Neural cell (in vitro differentiated cells): ENCODE measurements around the gene RLF. TPM values are rescaled to one million over a fixed set of nuclear protein-coding genes. Genes with fewer than 3 reads are reported as not detected.

Experiments used
- H2AFZ ChIP-seq: fragments of 200-600, 300-800 bp; sonication (generic), shearing (Covaris generic); 2 replicates; pipeline ENCODE4 v1.6.0; 2014; ENCODE audit warnings: low read depth, mild to moderate bottlenecking, antibody characterized with exemption, low read length, moderate library complexity
- H3F3A ChIP-seq: fragments of 200-600 bp; shearing (Covaris generic); 2 replicates; pipeline ENCODE4 v1.6.1; 2016; ENCODE audit warnings: mild to moderate bottlenecking, moderate library complexity, mixed read lengths, antibody characterized with exemption, low read length; ENCODE audit not compliant: insufficient read depth, poor library complexity, severe bottlenecking
- H3K27ac ChIP-seq: fragments of 200-600, 300-800 bp; sonication (generic), shearing (Covaris generic); 2 replicates; pipeline ENCODE4 v1.5.1; 2014; ENCODE audit warnings: mild to moderate bottlenecking, low read length, moderate library complexity
- H3K27me3 ChIP-seq: fragments of 300-800, 200-600 bp; sonication (generic), shearing (Covaris generic); 2 replicates; pipeline ENCODE4 v1.6.0; 2014; ENCODE audit warnings: mild to moderate bottlenecking, low read depth, low read length, moderate library complexity; ENCODE audit not compliant: insufficient read depth
- H3K36me3 ChIP-seq: fragments of 300-800, 200-600 bp; sonication (generic), shearing (Covaris generic); 2 replicates; pipeline ENCODE4 v1.5.1; 2014; ENCODE audit warnings: mild to moderate bottlenecking, antibody characterized with exemption, low read length, moderate library complexity; ENCODE audit not compliant: insufficient read depth
- H3K4me2 ChIP-seq: fragments of 300-800, 200-600 bp; sonication (generic), shearing (Covaris generic); 2 replicates; pipeline ENCODE4 v1.6.0; 2014; ENCODE audit warnings: mild to moderate bottlenecking, low read length
- H3K4me3 ChIP-seq: fragments of 300-800, 200-600 bp; sonication (generic), shearing (Covaris generic); 2 replicates; pipeline ENCODE4 v1.5.1; 2014; ENCODE audit warnings: mild to moderate bottlenecking, low read length, moderate library complexity
- H3K79me2 ChIP-seq: fragments of 200-600 bp; shearing (Covaris generic); replicated peaks from 2 replicates; pipeline ENCODE4 v1.6.0; 2014; ENCODE audit warnings: mild to moderate bottlenecking, low read length, moderate library complexity; ENCODE audit not compliant: insufficient read depth
- H3K9ac ChIP-seq: fragments of 300-800, 200-600 bp; sonication (generic), shearing (Covaris generic); 2 replicates; pipeline ENCODE4 v1.6.1; 2016; ENCODE audit warnings: mild to moderate bottlenecking, low read length, mixed read lengths
- H3K9me2 ChIP-seq: fragments of 200-600 bp; shearing (Covaris generic); 2 replicates; pipeline ENCODE4 v1.6.1; 2016; ENCODE audit warnings: mild to moderate bottlenecking, low read length, mixed read lengths; ENCODE audit not compliant: insufficient read depth
- H3K9me3 ChIP-seq: fragments of 200-600, 300-800 bp; sonication (generic), shearing (Covaris generic); 2 replicates; pipeline ENCODE4 v1.6.1; 2016; ENCODE audit warnings: mild to moderate bottlenecking, mixed run types, low read length, moderate library complexity, mixed read lengths
- H4K20me1 ChIP-seq: fragments of 200-600 bp; shearing (Covaris generic); 2 replicates; pipeline ENCODE4 v1.6.1; 2016; ENCODE audit warnings: mild to moderate bottlenecking, mixed run types; ENCODE audit not compliant: insufficient read depth
- CTCF ChIP-seq: fragments of 450-650 bp; IDR thresholded peaks from 2 replicates; pipeline ENCODE4 v1.5.1; 2014; ENCODE audit warnings: antibody characterized with exemption, mild to moderate bottlenecking, moderate library complexity; ENCODE audit not compliant: poor library complexity, severe bottlenecking
- EP300 ChIP-seq: fragments of 450-650 bp; conservative IDR thresholded peaks from 2 replicates; pipeline ENCODE4 v1.6.1; 2014; ENCODE audit warnings: antibody characterized with exemption, mild to moderate bottlenecking, moderate library complexity; ENCODE audit not compliant: poor library complexity, severe bottlenecking
- EZH2 ChIP-seq: fragments of 200-600, 300-800 bp; shearing (Covaris generic), sonication (generic); IDR thresholded peaks from 2 replicates; pipeline ENCODE4 v1.6.1; 2014; ENCODE audit warnings: antibody characterized with exemption, low read length, borderline replicate concordance, mild to moderate bottlenecking; ENCODE audit not compliant: insufficient read depth, poor library complexity, severe bottlenecking
- MXI1 ChIP-seq: fragments of 450-650 bp; conservative IDR thresholded peaks from 2 replicates; pipeline ENCODE4 v1.6.1; 2014; ENCODE audit warnings: antibody characterized with exemption, mild to moderate bottlenecking; ENCODE audit not compliant: poor library complexity, severe bottlenecking
- POLR2AphosphoS5 ChIP-seq: IDR thresholded peaks from 2 replicates; pipeline ENCODE4 v1.6.1; 2012
- RAD21 ChIP-seq: fragments of 450-650 bp; conservative IDR thresholded peaks from 2 replicates; pipeline ENCODE4 v1.6.1; 2014; ENCODE audit warnings: antibody characterized with exemption, mild to moderate bottlenecking, moderate library complexity
- SMC3 ChIP-seq: fragments of 450-650 bp; conservative IDR thresholded peaks from 2 replicates; pipeline ENCODE4 v1.6.1; 2014; ENCODE audit warnings: antibody characterized with exemption, mild to moderate bottlenecking, moderate library complexity; ENCODE audit not compliant: poor library complexity
- TAF1 ChIP-seq: IDR thresholded peaks from 2 replicates; pipeline ENCODE4 v1.6.1; 2012; ENCODE audit warnings: low read depth
- polyA plus RNA-seq: library from polyadenylated mRNA; depleted of rRNA; stranded (reverse); fragments of >200 nt; gene quantifications from 2 replicates; pipeline ENCODE4 v1.2.3, GENCODE V29; 2014
- TF ChIP-seq, protein P1 (sequence below): IDR thresholded peaks from 2 replicates; pipeline ENCODE4 v1.6.1; 2012; ENCODE audit warnings: borderline replicate concordance

The RLF gene
- polyA plus RNA-seq, 1 donor from 2014 or later, result 23.4 TPM

DNA sequence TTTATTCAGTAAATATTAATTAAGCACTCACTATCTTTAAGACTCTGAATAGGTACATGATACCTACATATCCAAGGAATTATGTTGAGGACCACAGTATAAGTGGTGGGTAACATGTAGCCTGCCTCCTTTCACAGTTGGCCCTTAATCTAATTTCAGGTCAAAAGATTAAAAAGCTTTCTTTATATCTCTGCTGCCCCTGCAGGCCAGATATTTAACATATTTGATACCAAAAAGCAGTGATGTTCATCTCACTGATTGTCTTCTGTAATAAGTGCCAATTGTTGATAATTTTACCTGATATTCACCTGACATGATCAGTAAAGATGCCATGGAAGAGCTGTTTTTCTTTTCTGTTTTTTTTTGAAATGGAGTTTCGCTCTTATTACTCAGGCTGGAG lies 36.5 kb downstream of the RLF start:
- Histone ChIP-seq H3F3A (no peaks in the 10 kb centered on the region), H3K27ac (no peak overlapping the region), H2AFZ (no peak overlapping the region), H3K4me3 (no peak overlapping the region), H3K4me2 (no peak overlapping the region), H3K9me3 (no peaks in the 10 kb centered on the region), H3K79me2 (no peaks in the 10 kb centered on the region), H3K27me3 (no peaks in the 10 kb centered on the region), H3K9me2 (no peaks in the 10 kb centered on the region), H3K36me3 (no peaks in the 10 kb centered on the region), H4K20me1 (no peaks in the 10 kb centered on the region), H3K9ac (no peak overlapping the region)
- TF ChIP-seq, protein P1, sequence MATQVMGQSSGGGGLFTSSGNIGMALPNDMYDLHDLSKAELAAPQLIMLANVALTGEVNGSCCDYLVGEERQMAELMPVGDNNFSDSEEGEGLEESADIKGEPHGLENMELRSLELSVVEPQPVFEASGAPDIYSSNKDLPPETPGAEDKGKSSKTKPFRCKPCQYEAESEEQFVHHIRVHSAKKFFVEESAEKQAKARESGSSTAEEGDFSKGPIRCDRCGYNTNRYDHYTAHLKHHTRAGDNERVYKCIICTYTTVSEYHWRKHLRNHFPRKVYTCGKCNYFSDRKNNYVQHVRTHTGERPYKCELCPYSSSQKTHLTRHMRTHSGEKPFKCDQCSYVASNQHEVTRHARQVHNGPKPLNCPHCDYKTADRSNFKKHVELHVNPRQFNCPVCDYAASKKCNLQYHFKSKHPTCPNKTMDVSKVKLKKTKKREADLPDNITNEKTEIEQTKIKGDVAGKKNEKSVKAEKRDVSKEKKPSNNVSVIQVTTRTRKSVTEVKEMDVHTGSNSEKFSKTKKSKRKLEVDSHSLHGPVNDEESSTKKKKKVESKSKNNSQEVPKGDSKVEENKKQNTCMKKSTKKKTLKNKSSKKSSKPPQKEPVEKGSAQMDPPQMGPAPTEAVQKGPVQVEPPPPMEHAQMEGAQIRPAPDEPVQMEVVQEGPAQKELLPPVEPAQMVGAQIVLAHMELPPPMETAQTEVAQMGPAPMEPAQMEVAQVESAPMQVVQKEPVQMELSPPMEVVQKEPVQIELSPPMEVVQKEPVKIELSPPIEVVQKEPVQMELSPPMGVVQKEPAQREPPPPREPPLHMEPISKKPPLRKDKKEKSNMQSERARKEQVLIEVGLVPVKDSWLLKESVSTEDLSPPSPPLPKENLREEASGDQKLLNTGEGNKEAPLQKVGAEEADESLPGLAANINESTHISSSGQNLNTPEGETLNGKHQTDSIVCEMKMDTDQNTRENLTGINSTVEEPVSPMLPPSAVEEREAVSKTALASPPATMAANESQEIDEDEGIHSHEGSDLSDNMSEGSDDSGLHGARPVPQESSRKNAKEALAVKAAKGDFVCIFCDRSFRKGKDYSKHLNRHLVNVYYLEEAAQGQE, result no peak
- TF ChIP-seq RAD21 (no peak), TAF1 (no peak), POLR2AphosphoS5 (no peak), EZH2 (no peak), SMC3 (no peak), MXI1 (no peak), EP300 (no peak), CTCF (no peak)

DNA sequence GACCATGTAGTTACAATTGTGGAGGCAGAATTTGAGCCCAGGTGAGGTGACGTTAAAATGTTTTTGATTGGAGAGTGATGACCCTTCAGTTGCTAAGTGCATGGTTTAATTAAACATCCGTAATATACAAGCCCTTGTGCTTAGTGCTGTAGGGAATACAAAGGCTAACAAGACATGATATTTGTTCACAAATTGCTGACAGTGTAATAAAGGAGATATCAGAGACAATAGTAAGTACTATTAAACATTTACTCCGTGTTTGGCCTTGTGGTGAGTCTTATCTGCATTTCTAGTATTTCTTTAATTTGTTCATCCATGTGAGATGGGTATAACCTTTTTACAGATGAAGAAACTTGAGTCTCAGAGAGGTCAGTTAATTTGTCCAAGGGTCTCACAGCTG lies 37.9 kb downstream of the RLF start:
- Histone ChIP-seq H3K27ac (no peak overlapping the region), H3K4me2 (no peak overlapping the region), H3K9ac (no peak overlapping the region), H3K9me3 (no peaks in the 10 kb centered on the region), H3K9me2 (no peaks in the 10 kb centered on the region), H3F3A (no peaks in the 10 kb centered on the region), H4K20me1 (no peaks in the 10 kb centered on the region), H3K27me3 (no peaks in the 10 kb centered on the region), H2AFZ (no peak overlapping the region), H3K79me2 (no peaks in the 10 kb centered on the region), H3K4me3 (no peak overlapping the region), H3K36me3 (no peaks in the 10 kb centered on the region)
- TF ChIP-seq CTCF (no peak), POLR2AphosphoS5 (no peak), SMC3 (no peak), EZH2 (no peak), TAF1 (no peak), RAD21 (no peak), EP300 (no peak)
- TF ChIP-seq, protein P1, result no peak
